Stimulated activated CD4-positive, alpha-beta T cell treated with anti-CD3 and anti-CD28 coated beads, Interleukin-2, amount 100 ng/mL, for 4 hours (primary cell): Measurements from ENCODE around the gene FBXO2.
A peak's percentile ranks its signal among the peaks of the same experiment; 100 is the strongest.

Experiments
- DNase-seq: peaks from one replicate; pipeline ENCODE4 v3.0.0-alpha.2; 2020; ENCODE audit warnings: low read depth

The FBXO2 gene, protein sequence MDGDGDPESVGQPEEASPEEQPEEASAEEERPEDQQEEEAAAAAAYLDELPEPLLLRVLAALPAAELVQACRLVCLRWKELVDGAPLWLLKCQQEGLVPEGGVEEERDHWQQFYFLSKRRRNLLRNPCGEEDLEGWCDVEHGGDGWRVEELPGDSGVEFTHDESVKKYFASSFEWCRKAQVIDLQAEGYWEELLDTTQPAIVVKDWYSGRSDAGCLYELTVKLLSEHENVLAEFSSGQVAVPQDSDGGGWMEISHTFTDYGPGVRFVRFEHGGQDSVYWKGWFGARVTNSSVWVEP

GRCh38 chr1:11654137-11654938 lies at the start of gene FBXO2, which contains the start of gene FBXO44:
Gene FBXO2 (minus strand): TSS chr1:11654429. CDS start chr1:11654340, 89 bp downstream.
Gene FBXO44 (plus strand): TSS chr1:11654877. CDS start chr1:11655836, 959 bp downstream.
- peak; percentile 70 for DNase-seq

GRCh38 chr1:11703357-11704193 lies 49.3 kb upstream of the FBXO2 start:
- DNase-seq = no peak

DNA sequence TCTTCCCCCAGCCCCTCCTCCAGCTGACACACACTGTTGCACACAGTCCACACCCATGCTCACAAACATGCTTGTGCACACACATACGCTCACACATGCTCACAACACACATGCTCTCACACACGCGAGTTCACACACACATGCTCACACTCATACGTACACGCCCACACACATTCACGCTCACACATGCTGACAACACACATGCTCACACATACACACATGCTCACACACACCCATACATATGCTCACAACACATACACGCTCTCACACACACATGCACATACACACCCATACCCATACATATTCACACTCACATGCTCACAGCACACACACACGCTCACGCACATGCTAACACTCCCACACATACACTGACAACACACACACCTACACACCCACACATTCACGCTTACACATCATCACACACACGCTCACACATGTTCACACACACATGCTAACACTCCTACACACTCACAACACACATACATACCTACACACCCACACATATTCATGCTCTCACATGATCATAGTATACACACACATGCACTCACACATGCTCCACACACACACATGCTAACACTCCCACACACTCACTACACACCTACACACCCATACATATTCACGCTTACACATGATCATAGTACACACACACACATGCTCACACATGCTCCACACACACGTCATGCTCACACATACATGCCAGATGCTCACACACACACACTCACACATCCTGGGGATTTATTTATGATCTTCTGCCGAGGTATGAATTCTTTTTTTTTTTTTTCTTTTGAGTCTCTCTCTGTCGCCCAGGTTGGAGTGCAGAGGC lies 48.0 kb upstream of the FBXO2 start:
- no peak for DNase-seq

DNA sequence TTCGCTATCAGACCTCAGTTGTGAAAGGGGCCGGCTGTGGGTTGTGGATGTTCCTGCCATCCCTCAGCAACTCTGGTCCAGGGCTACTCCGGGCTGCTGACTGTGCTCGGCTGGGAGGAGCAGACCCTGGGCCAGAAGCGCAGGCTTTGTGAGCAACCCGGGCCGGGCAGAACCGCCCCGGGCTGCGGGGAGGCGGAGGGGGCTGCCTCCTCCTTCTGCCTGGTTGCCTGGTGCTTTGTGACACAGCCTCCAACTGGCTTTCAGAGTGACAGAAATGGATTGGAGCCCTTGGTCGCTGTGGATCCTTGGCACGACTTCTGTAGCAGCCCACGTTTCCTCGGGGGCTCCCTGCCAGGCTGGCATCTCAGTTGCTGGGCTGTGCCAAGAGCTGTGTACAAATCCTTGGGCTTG lies 47.3 kb upstream of the FBXO2 start:
- DNase-seq = no peak

- DNase-seq = no peak
These were observed 46.6 kb upstream of the FBXO2 start for GRCh38 chr1:11700601-11701467.

- DNase-seq = no peak
These were observed 43.6 kb upstream of the FBXO2 start for GRCh38 chr1:11697893-11698210.

DNA sequence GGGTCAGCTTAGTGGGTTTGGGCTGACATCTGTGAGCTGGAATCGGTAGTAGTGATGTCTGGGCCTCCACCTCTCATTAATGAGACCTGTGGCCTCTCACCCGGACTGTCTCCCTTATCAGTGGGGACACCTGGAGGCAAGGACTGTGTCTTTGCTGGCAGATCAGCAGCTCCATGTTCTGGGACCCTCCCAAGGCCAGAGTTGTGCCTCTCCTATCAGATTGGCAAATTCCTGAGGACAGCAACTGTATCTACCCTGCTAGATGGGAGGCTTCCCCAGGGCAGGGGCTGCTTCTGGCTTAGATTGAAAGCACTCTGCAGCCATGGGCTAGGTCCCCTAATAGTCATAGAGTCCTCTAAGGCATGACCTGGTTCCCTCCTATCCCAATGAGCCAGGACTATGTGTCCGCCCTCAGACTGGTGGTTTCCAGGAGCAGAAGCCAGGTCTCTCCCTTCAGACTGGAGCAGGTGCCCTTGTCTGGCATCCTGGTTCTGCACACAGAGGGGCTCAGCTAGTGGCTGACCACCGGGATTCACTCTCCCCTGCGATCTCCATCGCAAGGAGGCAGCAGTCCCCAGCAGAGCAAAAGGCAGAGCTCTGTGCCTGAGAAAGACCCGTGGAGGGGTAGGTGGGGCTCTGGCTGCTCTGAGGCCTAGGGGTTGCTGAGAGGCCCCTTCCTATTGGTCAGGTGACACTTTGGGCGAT lies 43.1 kb upstream of the FBXO2 start:
- DNase-seq = no peak

DNA sequence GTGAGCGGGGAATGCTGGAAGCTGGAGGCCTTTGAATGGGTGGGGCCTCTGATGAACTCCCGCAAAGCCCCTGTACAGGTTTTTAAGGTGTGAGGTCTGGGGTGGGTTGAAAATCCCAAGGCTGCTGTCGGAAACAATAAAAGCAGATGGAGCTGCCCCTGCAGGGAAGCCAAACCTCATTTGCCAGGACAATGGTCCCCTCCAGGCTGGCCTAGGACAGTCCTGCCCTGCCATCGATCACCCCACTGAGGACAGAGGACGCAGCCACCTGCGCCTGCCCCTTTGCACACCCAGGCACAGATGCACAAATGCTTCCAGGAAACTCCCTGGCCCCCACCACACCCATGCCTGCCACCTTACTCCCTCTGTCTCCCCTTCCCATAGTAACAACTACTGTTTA lies 41.6 kb upstream of the FBXO2 start:
- no peak for DNase-seq

- no peak for DNase-seq
These were observed 39.7 kb upstream of the FBXO2 start for GRCh38 chr1:11693917-11694316.

GRCh38 chr1:11693024-11693590 lies 38.9 kb upstream of the FBXO2 start:
- no peak for DNase-seq

GRCh38 chr1:11691928-11692711 lies 37.9 kb upstream of the FBXO2 start:
- DNase-seq = no peak

GRCh38 chr1:11691302-11691914 lies 37.2 kb upstream of the FBXO2 start, which contains the start of gene DRAXIN:
Gene DRAXIN (plus strand): TSS chr1:11691710. CDS start chr1:11706259, 14,549 bp downstream.
- DNase-seq = no peak

DNA sequence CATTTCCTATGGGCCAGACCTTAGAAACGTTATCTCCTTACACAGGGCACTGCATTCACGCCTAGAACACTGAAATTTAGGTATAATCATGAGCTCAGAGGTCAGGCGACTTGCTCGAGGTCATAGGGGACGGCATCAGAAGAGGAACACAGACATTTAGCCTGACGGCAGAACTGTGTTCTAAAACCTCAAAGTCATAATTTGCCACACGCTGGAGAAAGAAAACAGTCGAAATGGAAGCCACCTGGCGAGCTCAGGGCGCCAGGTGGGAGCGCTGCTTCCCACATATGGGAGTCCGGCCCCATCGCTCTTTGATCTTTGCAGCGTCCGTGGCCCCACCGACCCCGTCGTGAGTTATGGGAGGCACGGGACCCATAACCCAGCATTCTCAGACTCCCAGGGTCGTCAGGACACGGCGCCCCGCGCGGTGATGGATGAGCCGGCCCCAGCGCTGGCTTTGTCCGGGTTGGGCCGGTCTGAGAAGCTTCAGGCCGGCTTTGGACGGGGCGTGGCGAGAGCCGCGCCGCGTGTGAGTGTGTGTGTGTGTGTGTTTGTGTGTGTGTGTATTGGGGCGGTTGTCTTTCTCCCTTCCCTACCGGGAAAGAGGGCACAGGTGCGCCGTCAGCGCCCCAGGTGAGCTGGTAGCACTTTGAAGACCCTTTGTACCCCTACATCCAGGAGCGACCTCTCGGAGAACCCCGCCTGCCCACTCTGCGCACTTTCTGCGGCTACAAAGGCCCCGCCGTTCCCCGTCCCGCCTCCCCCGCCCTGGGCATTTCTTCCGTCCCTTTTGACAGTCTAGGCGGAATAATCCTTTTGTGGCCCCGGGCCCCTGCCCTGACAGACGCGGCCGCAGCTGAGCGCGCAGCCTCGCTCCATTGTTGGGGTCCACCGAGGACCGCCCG lies 36.4 kb upstream of the FBXO2 start:
- no peak for DNase-seq

DNA sequence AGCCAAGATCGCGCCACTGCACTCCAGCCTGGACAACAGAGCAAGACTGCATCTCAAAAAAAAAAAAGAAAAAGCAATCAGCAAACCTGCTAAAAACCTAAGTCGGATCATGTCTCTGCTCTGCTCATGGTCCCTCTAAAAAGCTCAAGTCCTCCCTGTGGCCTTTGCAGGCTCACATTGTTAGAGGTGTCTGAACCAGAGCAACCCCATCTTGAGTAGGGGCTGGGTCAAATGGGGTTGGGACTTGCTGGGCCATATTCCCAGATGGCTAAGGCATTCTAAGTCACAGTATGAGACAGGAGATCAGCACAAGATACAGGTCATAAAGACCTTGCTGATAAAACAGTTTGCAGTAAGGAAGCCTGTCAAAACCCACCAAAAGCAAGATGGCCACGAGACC lies 34.3 kb upstream of the FBXO2 start:
- DNase-seq = no peak

DNA sequence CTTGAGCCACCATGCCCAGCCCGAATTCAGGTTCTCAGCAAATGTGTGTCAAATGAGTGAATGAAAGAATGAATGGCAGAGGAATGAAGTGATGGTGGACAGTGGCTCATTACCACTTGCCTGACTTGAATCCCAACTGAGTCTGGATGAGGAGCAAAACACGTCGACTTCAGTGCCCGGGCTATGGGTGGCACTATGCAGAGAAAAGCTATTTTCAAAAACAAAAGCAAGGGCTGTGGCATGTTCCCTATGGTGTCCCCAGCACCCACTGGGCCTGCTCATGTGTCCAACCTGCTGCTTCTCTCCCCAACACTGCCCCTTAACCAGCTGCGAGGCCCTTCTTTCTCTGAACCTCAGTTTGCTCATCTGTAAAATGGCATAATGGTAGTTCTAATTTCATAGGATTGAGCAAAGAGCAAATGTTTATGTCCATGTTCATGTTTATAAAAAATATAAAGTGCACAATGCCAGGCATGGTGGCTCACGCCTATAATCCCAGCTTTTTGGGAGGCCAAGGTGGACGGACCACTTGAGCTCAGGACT lies 31.1 kb upstream of the FBXO2 start:
- no peak for DNase-seq

DNA sequence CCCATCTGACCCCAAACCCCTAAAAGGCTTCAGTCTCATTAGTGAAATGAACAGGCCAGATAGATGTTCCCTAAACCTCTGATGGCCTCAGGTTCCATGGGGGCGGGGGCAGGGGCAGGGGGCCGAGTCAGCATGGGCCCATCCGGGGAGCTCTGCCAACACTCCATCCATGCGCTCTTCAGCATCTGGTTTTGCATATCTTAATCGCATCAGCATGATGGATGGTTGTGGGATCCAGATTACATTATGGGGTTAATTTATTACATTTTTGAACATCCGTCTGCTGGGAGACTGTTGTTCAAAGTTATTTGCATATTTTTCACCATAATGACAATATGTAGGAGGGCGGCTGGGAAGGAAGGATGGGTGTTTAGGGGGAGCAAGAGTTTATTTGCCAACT lies 29.8 kb upstream of the FBXO2 start:
- no peak for DNase-seq

- no peak for DNase-seq
These were observed 28.6 kb upstream of the FBXO2 start for GRCh38 chr1:11682799-11683198.
